SK-N-MC (cell line): ENCODE results near the gene C1orf116.

Experiments
- EZH2 ChIP-seq: fragments of 200-600 bp; sonication (generic); IDR thresholded peaks from one replicate; pipeline ENCODE4 v1.6.1; 2017; ENCODE audit warnings: antibody characterized with exemption
- FOXP2 ChIP-seq: optimal IDR thresholded peaks from 2 replicates; pipeline ENCODE3; 2011; ENCODE audit warnings: mild to moderate bottlenecking, moderate library complexity; ENCODE audit not compliant: insufficient read depth; ENCODE audit errors: extremely low read length, control extremely low read depth
- POLR2AphosphoS5 ChIP-seq: IDR thresholded peaks from 2 replicates; pipeline ENCODE4 v1.6.1; 2012; ENCODE audit warnings: mild to moderate bottlenecking, low read depth, low read length, borderline replicate concordance

DNA sequence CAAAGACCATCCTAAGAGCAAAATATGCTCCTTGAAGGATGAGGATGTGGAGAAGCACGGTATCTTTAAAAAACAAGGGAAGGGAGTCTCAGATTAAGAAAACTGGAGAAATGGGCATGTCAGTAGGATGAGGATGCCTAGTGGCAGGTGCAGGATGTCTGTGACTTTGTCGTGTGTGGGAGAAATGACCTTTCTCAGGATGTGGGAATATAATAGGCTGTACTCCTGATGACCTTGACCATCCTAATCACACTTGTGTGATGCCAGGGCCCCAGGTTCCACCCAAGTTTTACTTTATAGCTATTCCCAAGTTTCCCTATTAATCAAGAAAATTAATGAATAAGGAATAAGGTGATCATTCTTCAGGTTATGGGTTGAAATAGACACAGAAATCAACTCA is 12.9 kb downstream of the C1orf116 start:
- no peak for TF ChIP-seq POLR2AphosphoS5
- TF ChIP-seq EZH2, result no peak
- TF ChIP-seq FOXP2, result no peak
